Osteoblast (primary cell): Measurements from ENCODE around the gene VAV2. TPM values are rescaled to one million over a fixed set of nuclear protein-coding genes. Genes with fewer than 3 reads are reported as not detected.

Source experiments
- DNase-seq: peaks from one replicate; pipeline ENCODE4 v3.0.0; 2011; ENCODE audit warnings: low spot score, mixed read lengths; ENCODE audit not compliant: insufficient read length; ENCODE audit errors: missing footprints
- H2AFZ ChIP-seq: 2 replicates; pipeline ENCODE4 v1.6.0; 2011; ENCODE audit warnings: mild to moderate bottlenecking, low read length
- H3K27ac ChIP-seq: 2 replicates; pipeline ENCODE4 v1.5.1; 2011; ENCODE audit warnings: mild to moderate bottlenecking, low read depth, low read length, moderate library complexity
- H3K27me3 ChIP-seq: 2 replicates; pipeline ENCODE4 v1.6.0; 2012; ENCODE audit warnings: mild to moderate bottlenecking, control low read depth, inconsistent platforms, low read length, moderate library complexity; ENCODE audit not compliant: insufficient read depth
- H3K36me3 ChIP-seq: 2 replicates; pipeline ENCODE4 v1.5.1; 2011; ENCODE audit warnings: mild to moderate bottlenecking, low read length, control low read depth, moderate library complexity; ENCODE audit not compliant: insufficient read depth
- H3K4me1 ChIP-seq: 2 replicates; pipeline ENCODE4 v1.5.1; 2011; ENCODE audit warnings: mild to moderate bottlenecking, low read length, control low read depth, moderate library complexity; ENCODE audit not compliant: insufficient read depth
- H3K4me2 ChIP-seq: 2 replicates; pipeline ENCODE4 v1.6.0; 2011; ENCODE audit warnings: mild to moderate bottlenecking, low read length; ENCODE audit not compliant: insufficient read depth
- H3K4me3 ChIP-seq: fragments of 200-600 bp; sonication (generic); 3 replicates; pipeline ENCODE4 v1.5.1; 2012; ENCODE audit warnings: mild to moderate bottlenecking, low read length, inconsistent platforms; ENCODE audit not compliant: insufficient read depth
- H3K79me2 ChIP-seq: 2 replicates; pipeline ENCODE4 v1.6.0; 2012; ENCODE audit warnings: mild to moderate bottlenecking, low read length, control low read depth, inconsistent platforms; ENCODE audit not compliant: insufficient read depth
- H3K9me3 ChIP-seq: 2 replicates; pipeline ENCODE4 v1.5.1; 2011; ENCODE audit warnings: low read depth, low read length, control low read depth
- H4K20me1 ChIP-seq: 2 replicates; pipeline ENCODE4 v1.6.0; 2012; ENCODE audit warnings: mild to moderate bottlenecking, low read length, control low read depth; ENCODE audit not compliant: insufficient read depth
- CTCF ChIP-seq: IDR thresholded peaks from 2 replicates; pipeline ENCODE4 v1.5.1; 2011; ENCODE audit warnings: mild to moderate bottlenecking, low read depth, low read length, moderate library complexity; ENCODE audit errors: extremely low read depth
- total RNA-seq: library from RNA; depleted of rRNA; stranded (reverse); fragments of >200 nt; gene quantifications from 2 replicates; pipeline ENCODE4 v1.2.3, GENCODE V29; 2012

VAV2 gene
- total RNA-seq, 1 donor = 8.0 TPM

GRCh38 chr9:133853331-133853730 is 138.8 kb downstream of the VAV2 start:
- H4K20me1 ChIP-seq = peaks cover 23% of the 10 kb centered on the region
- no peak for TF ChIP-seq CTCF

GRCh38 chr9:133852431-133852830 is 139.7 kb downstream of the VAV2 start:
- DNase-seq = no peak
- peaks cover 23% of the 10 kb centered on the region for H4K20me1 ChIP-seq
- H3K27me3 ChIP-seq = no peaks in the 10 kb centered on the region

More at GRCh38 chr9:133853331-133853730, 138.8 kb downstream of the VAV2 start:
- H3K9me3 ChIP-seq = no peaks in the 10 kb centered on the region
- H3K27me3 ChIP-seq = no peaks in the 10 kb centered on the region
- no peak for DNase-seq
- H3K79me2 ChIP-seq = peaks cover 26% of the 10 kb centered on the region
- H2AFZ ChIP-seq = no peak overlapping the region
- H3K4me2 ChIP-seq = no peak overlapping the region
- no peaks in the 10 kb centered on the region for H3K36me3 ChIP-seq
- no peak overlapping the region for H3K4me3 ChIP-seq
- H3K4me1 ChIP-seq = peaks cover 6% of the 10 kb centered on the region
- no peak overlapping the region for H3K27ac ChIP-seq

GRCh38 chr9:133851693-133852092 is 140.4 kb downstream of the VAV2 start:
- no peak overlapping the region for H3K27ac ChIP-seq
- H3K36me3 ChIP-seq = no peaks in the 10 kb centered on the region
- no peak overlapping the region for H3K4me3 ChIP-seq
- DNase-seq = no peak
- no peak overlapping the region for H2AFZ ChIP-seq
- H3K4me1 ChIP-seq = peaks cover 6% of the 10 kb centered on the region
- H3K4me2 ChIP-seq = no peak overlapping the region
- no peak for TF ChIP-seq CTCF
- H3K9me3 ChIP-seq = no peaks in the 10 kb centered on the region
- H4K20me1 ChIP-seq = peaks cover 23% of the 10 kb centered on the region
- peaks cover 26% of the 10 kb centered on the region for H3K79me2 ChIP-seq
- no peaks in the 10 kb centered on the region for H3K27me3 ChIP-seq

More at GRCh38 chr9:133852431-133852830, 139.7 kb downstream of the VAV2 start:
- H3K4me1 ChIP-seq = peaks cover 6% of the 10 kb centered on the region
- H3K27ac ChIP-seq = no peak overlapping the region
- no peak overlapping the region for H3K4me3 ChIP-seq
- H3K36me3 ChIP-seq = no peaks in the 10 kb centered on the region
- H3K79me2 ChIP-seq = peaks cover 26% of the 10 kb centered on the region
- no peak overlapping the region for H3K4me2 ChIP-seq
- TF ChIP-seq CTCF = no peak
- no peak overlapping the region for H2AFZ ChIP-seq
- no peaks in the 10 kb centered on the region for H3K9me3 ChIP-seq

GRCh38 chr9:133850937-133851336 is 141.2 kb downstream of the VAV2 start:
- Histone ChIP-seq H3K27ac (no peak overlapping the region), H2AFZ (no peak overlapping the region), H3K27me3 (no peaks in the 10 kb centered on the region), H3K4me3 (no peak overlapping the region), H4K20me1 (peaks cover 20% of the 10 kb centered on the region), H3K4me2 (no peak overlapping the region), H3K9me3 (no peaks in the 10 kb centered on the region), H3K79me2 (peaks cover 26% of the 10 kb centered on the region), H3K4me1 (peaks cover 5% of the 10 kb centered on the region), H3K36me3 (no peaks in the 10 kb centered on the region)
- no peak for DNase-seq
- no peak for TF ChIP-seq CTCF
